OCI-LY7 (cell line): ENCODE data around the gene ICE2. TPM values are rescaled to one million over a fixed set of nuclear protein-coding genes. Genes with fewer than 3 reads are reported as not detected.

Experiments
- BruUV-seq: library from RNA; stranded (reverse); fragments of 400-500 nt; replicated peaks from 2 replicates; lab custom pipeline; 2021; lab: Mats Ljungman, UMichigan
- CTCF ChIA-PET: fragments of 300-600 bp; sonication (Branson Sonifier 250); formaldehyde crosslinking; loops from one replicate; lab custom pipeline; 2022; ENCODE audit warnings: antibody characterized with exemption; ENCODE audit not compliant: unreplicated experiment; lab: Charles Lee
- POLR2A ChIA-PET: fragments of 300-600 bp; sonication (Branson Sonifier 250); formaldehyde crosslinking; loops from one replicate; lab custom pipeline; 2022; ENCODE audit warnings: antibody characterized with exemption; lab: Charles Lee
- DNase-seq: peaks from one replicate; pipeline ENCODE4 v3.0.0-alpha.2; 2015; ENCODE audit warnings: low spot score
- H2AFZ ChIP-seq: fragments of 200-600 bp; sonication (generic), shearing (Covaris generic); 2 replicates; pipeline ENCODE4 v1.6.1; 2014; ENCODE audit warnings: mild to moderate bottlenecking, antibody characterized with exemption, low read length, moderate library complexity
- H3K27ac ChIP-seq: fragments of 200-600 bp; sonication (generic); 2 replicates; pipeline ENCODE4 v1.5.1; 2014; ENCODE audit warnings: mixed run types, low read depth, mild to moderate bottlenecking, moderate library complexity, low read length, inconsistent platforms; ENCODE audit not compliant: poor library complexity, severe bottlenecking
- H3K36me3 ChIP-seq: fragments of 200-600 bp; sonication (generic); 2 replicates; pipeline ENCODE4 v1.6.1; 2014; ENCODE audit warnings: mild to moderate bottlenecking, antibody characterized with exemption, low read length, moderate library complexity, mixed read lengths; ENCODE audit not compliant: insufficient read depth
- H3K4me1 ChIP-seq: fragments of 200-600 bp; sonication (generic); 2 replicates; pipeline ENCODE4 v1.5.1; 2014; ENCODE audit warnings: mild to moderate bottlenecking, low read length; ENCODE audit not compliant: insufficient read depth, poor library complexity, severe bottlenecking
- H3K4me2 ChIP-seq: fragments of 200-600 bp; sonication (generic); 2 replicates; pipeline ENCODE4 v1.6.1; 2014; ENCODE audit warnings: mild to moderate bottlenecking, low read length
- H3K4me3 ChIP-seq: fragments of 200-600 bp; sonication (generic); 2 replicates; pipeline ENCODE4 v1.5.1; 2014; ENCODE audit warnings: mild to moderate bottlenecking, low read depth, low read length; ENCODE audit not compliant: poor library complexity, severe bottlenecking
- H3K79me2 ChIP-seq: fragments of 200-600 bp; sonication (generic); 2 replicates; pipeline ENCODE4 v1.6.1; 2016; ENCODE audit warnings: low read depth, mild to moderate bottlenecking, low read length, moderate library complexity, mixed read lengths; ENCODE audit not compliant: insufficient read depth
- H3K9me2 ChIP-seq: fragments of 200-600 bp; sonication (generic); 2 replicates; pipeline ENCODE4 v1.6.1; 2016; ENCODE audit warnings: mild to moderate bottlenecking, low read length, mixed read lengths; ENCODE audit not compliant: insufficient read depth
- H3K9me3 ChIP-seq: fragments of 200-600 bp; sonication (generic); 2 replicates; pipeline ENCODE4 v1.6.1; 2014; ENCODE audit warnings: mild to moderate bottlenecking, mixed run types, low read length, mixed read lengths
- H4K20me1 ChIP-seq: fragments of 200-600 bp; sonication (generic); 2 replicates; pipeline ENCODE4 v1.6.1; 2014; ENCODE audit warnings: mild to moderate bottlenecking, antibody characterized with exemption, low read length, moderate library complexity, mixed read lengths; ENCODE audit not compliant: insufficient read depth
- EZH2phosphoT487 ChIP-seq: fragments of 200-600 bp; sonication (generic); IDR thresholded peaks from 2 replicates; pipeline ENCODE4 v1.6.1; 2018; ENCODE audit warnings: low read depth, borderline replicate concordance, mild to moderate bottlenecking, mixed run types, antibody characterized with exemption, low read length, moderate library complexity, mixed read lengths
- intact Hi-C: fragments of 100-400 bp; cut with micrococcal nuclease; formaldehyde crosslinking; loops from one replicate; pipeline ENCODE4 v1.10.0; 2022; ENCODE audit not compliant: unreplicated experiment
- total RNA-seq, 2 experiments: library from RNA; depleted of rRNA in 1 of 2; stranded (reverse); fragments of >200 nt in 1 of 2; shearing (Covaris generic) in 1 of 2; gene quantifications; 2 replicates each; pipeline ENCODE4 v1.2.3, GENCODE V29; 2014 to 2022
- TF ChIP-seq, protein P1 (sequence below): fragments of 200-600 bp; sonication (generic); conservative IDR thresholded peaks from 2 replicates; pipeline ENCODE4 v1.5.1; 2014; ENCODE audit warnings: mild to moderate bottlenecking, antibody characterized with exemption, low read length, moderate library complexity, mixed read lengths

The ICE2 gene
- total RNA-seq, 2 experiments from 2014 or later = 37.1 to 78.1 TPM

- Histone ChIP-seq H2AFZ (no peak overlapping the region), H3K79me2 (no peaks in the 10 kb centered on the region), H3K4me2 (no peak overlapping the region), H3K9me2 (no peaks in the 10 kb centered on the region), H3K27ac (no peak overlapping the region), H4K20me1 (no peaks in the 10 kb centered on the region), H3K4me3 (no peak overlapping the region), H3K36me3 (no peaks in the 10 kb centered on the region), H3K9me3 (no peaks in the 10 kb centered on the region), H3K4me1 (no peaks in the 10 kb centered on the region)
- no TSS peak for BruUV-seq
- no peak for DNase-seq
- ChIA-PET CTCF (no interaction called here), POLR2A (no interaction called here)
- TF ChIP-seq, protein P1, sequence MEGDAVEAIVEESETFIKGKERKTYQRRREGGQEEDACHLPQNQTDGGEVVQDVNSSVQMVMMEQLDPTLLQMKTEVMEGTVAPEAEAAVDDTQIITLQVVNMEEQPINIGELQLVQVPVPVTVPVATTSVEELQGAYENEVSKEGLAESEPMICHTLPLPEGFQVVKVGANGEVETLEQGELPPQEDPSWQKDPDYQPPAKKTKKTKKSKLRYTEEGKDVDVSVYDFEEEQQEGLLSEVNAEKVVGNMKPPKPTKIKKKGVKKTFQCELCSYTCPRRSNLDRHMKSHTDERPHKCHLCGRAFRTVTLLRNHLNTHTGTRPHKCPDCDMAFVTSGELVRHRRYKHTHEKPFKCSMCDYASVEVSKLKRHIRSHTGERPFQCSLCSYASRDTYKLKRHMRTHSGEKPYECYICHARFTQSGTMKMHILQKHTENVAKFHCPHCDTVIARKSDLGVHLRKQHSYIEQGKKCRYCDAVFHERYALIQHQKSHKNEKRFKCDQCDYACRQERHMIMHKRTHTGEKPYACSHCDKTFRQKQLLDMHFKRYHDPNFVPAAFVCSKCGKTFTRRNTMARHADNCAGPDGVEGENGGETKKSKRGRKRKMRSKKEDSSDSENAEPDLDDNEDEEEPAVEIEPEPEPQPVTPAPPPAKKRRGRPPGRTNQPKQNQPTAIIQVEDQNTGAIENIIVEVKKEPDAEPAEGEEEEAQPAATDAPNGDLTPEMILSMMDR = no peak
- no peak for TF ChIP-seq EZH2phosphoT487
- intact Hi-C loops = no loop called here
Measured at GRCh38 chr15:60379525-60380274, 99.2 kb downstream of the ICE2 start.

- Histone ChIP-seq H3K27ac (no peak overlapping the region), H3K9me2 (no peaks in the 10 kb centered on the region), H3K36me3 (no peaks in the 10 kb centered on the region), H2AFZ (no peak overlapping the region), H3K9me3 (no peaks in the 10 kb centered on the region), H3K4me1 (no peaks in the 10 kb centered on the region), H4K20me1 (no peaks in the 10 kb centered on the region), H3K79me2 (no peaks in the 10 kb centered on the region), H3K4me3 (no peak overlapping the region), H3K4me2 (no peak overlapping the region)
- no TSS peak for BruUV-seq
- no peak for DNase-seq
- intact Hi-C loops = no loop called here
- TF ChIP-seq, protein P1 = no peak
- TF ChIP-seq EZH2phosphoT487 = no peak
- CTCF ChIA-PET = no interaction called here
- POLR2A ChIA-PET = no interaction called here
Measured at GRCh38 chr15:60379185-60379524, 99.8 kb downstream of the ICE2 start.

DNA sequence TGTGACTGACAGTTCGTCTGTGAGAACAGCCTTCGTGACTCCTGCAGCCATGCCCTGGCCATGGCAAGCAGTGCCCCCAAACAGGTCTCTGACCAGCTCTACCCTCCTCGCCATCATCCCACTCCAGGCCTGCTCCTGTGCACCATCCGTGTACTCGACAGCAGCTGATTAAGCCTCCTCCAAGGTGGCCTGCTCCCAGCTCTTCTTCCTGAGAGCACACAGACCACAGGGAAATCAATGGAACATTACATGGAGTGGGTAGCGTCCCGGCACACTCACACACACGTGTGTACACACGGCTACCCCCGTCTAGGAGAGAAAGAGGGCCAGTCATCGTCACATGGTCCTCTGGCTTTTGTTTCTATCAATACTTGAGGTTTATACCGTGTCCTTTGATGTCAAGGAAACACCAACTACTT is 102.3 kb downstream of the ICE2 start:
- H2AFZ ChIP-seq = no peak overlapping the region
- intact Hi-C loops = no loop called here
- no peak for TF ChIP-seq EZH2phosphoT487
- TF ChIP-seq, protein P1 = no peak
- ChIA-PET POLR2A (interaction anchor here (0.6 kb wide), 1 partner anchor 284 kb away, joined by 4 read pairs; no protein-coding TSS in a partner anchor), CTCF (no interaction called here)
- H4K20me1 ChIP-seq = no peaks in the 10 kb centered on the region
- no peak overlapping the region for H3K4me2 ChIP-seq
- H3K27ac ChIP-seq = no peak overlapping the region
- no peak overlapping the region for H3K4me3 ChIP-seq
- no peaks in the 10 kb centered on the region for H3K36me3 ChIP-seq
- no peak for DNase-seq
- no peaks in the 10 kb centered on the region for H3K79me2 ChIP-seq
- no TSS peak for BruUV-seq
- H3K9me2 ChIP-seq = no peaks in the 10 kb centered on the region
- H3K9me3 ChIP-seq = no peaks in the 10 kb centered on the region
- H3K4me1 ChIP-seq = no peaks in the 10 kb centered on the region
